GM21717 (cell line): ENCODE data around the gene GRXCR2.
A peak's percentile ranks its signal among the peaks of the same experiment; 100 is the strongest.
"Not testable (repeated sequence)": the region's sequence is repeated elsewhere in the genome, so short reads cannot be mapped to it uniquely, and the experiment has no call there.

ENCODE experiments used
- ATAC-seq: cut with Tn5 transposase; IDR thresholded peaks from one replicate; pipeline ENCODE4 v1.9.1; 2021; ENCODE audit warnings: mild to moderate bottlenecking, moderate library complexity; ENCODE audit not compliant: unreplicated experiment

The GRXCR2 gene

GRCh38 chr5:145836241-145836640 lies 36.6 kb downstream of the GRXCR2 start:
- ATAC-seq = not testable (repeated sequence)

GRCh38 chr5:145835848-145836239 lies 37.0 kb downstream of the GRXCR2 start:
- no peak for ATAC-seq

DNA sequence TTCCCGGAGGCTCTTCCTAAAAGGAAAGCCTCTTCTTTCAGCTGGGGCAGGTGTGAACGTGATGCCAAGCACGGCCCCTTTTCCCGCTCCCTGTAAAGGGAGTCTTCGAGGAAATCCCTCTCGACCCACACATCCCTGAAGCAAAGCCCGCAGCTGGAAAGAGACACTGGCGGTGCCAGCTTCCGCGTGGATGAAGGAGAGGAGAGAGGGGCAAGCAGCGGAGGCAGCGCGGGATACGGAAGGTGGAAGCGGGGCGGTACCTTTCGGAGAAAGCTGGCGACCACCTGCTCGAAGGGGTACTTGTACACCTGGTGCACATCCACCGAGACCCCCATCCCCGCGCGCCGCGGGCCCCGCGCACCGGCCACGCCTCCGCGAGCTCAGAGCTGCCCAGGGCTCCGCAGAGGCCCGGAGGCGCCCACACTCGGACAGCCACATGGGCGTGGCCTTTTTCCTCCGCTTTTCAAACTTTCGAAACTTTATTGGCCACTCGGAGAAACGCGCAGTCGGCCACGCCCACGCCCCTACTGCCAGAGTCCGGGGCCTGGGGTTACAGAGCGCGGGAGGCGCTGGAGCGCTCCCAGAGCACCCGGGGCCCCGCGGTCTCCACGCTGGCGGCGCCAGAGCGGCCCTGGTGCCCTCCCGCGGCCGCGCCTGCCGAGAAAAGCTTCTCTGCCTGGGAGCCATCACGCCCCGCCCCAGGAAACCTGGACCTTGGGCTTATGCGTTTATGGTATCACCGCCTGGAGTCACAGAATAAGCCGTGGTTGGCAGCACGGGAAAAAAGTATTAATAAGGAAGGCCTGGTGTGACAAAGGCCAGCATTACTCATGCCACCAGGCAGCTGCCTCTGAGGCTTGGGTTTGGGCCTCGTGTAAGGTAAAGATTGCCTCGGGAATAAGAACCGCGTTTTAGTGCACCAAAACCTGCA lies 37.6 kb downstream of the GRXCR2 start, which contains the start of gene PRELID2:
Gene PRELID2 (minus strand): TSS at position 426 of the 931 bp plus-strand sequence. CDS start 91 bp downstream, at position 335.
- peak; percentile 83 for ATAC-seq

- peak; percentile 4 for ATAC-seq
These were observed 38.3 kb downstream of the GRXCR2 start for GRCh38 chr5:145834554-145834916.

GRCh38 chr5:145833631-145834200 lies 39.1 kb downstream of the GRXCR2 start:
- ATAC-seq = no peak

- ATAC-seq = no peak
These were observed 42.2 kb downstream of the GRXCR2 start for GRCh38 chr5:145830594-145830993.

GRCh38 chr5:145829708-145830361 lies 43.0 kb downstream of the GRXCR2 start:
- no peak for ATAC-seq

- ATAC-seq = no peak
These were observed 45.7 kb downstream of the GRXCR2 start for GRCh38 chr5:145826895-145827674.

- peak; percentile 70 for ATAC-seq
These were observed 47.0 kb downstream of the GRXCR2 start for GRCh38 chr5:145825751-145826180.

DNA sequence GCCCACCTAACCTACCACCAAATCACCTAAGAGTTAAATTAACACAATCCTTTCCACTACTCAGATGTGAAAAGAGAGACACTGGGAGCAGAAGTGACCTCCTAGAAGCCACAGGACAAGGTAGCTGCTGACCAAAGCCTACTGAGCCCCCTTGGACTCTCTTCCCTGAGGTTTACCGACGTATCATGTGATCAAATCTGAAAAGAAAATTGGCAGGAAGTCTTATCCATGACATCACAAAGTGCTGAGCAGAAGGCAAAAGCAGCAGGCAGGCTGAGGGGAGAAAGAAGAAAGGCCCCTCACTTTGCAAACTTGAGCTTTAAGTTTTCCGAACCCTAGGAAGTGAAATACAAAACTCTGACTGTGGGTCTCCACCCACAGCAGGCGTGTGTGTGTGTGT lies 48.8 kb downstream of the GRXCR2 start:
- no peak for ATAC-seq

- ATAC-seq = no peak
These were observed 54.2 kb downstream of the GRXCR2 start for GRCh38 chr5:145818604-145819003.

DNA sequence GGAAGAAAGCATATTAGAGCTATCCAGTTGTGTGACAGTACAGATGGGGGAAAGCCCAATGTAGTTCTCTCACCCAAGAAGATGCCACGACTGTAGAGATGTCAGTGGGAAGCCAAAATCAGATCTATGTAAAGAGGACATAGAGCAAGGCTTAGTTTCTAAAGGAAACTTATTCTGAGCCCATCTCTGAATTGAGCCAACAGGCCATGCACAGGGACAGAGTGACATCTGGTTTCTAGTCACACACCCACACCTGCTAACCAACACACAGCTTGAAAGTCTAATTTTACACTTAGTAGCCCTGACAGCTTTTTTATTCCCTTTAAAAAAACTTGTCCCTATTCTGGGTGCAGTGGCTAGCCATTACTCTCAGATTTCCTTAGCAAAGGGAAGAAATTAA lies 59.9 kb downstream of the GRXCR2 start:
- no peak for ATAC-seq

DNA sequence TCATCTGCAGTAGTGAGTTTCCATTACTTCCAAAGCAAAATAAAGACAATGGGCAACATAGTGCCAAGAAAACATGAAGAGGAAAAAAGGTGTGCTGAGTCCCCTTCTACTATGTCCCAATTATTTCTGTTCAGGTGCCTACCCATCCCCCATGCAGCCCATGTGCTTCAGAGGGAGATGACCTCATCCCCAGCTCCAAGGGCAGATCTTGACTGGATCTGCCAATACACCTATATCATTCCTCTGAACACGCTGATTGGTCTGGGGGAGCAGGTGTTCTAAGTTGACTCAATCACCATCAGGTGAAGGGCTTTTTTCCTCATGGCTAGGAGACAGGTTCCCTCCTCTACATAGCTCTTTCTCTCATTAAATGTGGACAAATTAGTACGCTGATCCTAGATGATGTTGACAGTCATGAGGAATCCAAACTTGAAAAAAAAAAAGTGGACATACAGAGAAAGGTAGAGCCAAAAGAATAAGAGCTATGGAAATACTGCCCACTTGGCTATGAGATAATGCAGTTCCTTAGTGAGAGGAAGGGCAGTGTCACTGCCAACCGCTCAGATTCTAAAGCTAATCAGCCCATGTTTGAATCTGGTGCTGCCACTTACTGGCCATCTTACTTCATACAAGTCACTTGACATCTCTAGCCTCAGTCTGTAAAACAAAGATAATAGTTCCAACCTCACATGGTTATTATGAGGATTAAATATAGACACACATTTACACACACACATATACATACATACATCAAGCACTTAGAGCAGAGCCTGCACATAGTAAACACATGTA lies 60.8 kb downstream of the GRXCR2 start:
- no peak for ATAC-seq
